Heart left ventricle (tissue), 16 donors: Measurements from ENCODE around the gene KCNAB1. TPM values are rescaled to one million over a fixed set of nuclear protein-coding genes. Genes with fewer than 3 reads are reported as not detected.

Experiments
- ATAC-seq, 4 donors: fragments of 200-7000 bp; cut with Tn5 transposase; one replicate each; pipeline ENCODE4 v1.9.1; 2020 to 2022; ENCODE audit warnings: moderate library complexity in 4 of 4, mild to moderate bottlenecking in 3 of 4, moderate number of reproducible peaks in 1 of 4
- DNase-seq, 5 donors: peaks; one replicate each; pipeline ENCODE4 v3.0.0-alpha.2; 2020
- H3K27ac ChIP-seq, 12 donors: fragments of 200-600 bp; sonication (generic) in 4 of 12; one replicate each; pipeline versions ENCODE4 v1.5.0 to v1.8.0; 2016 to 2022; ENCODE audit warnings: mild to moderate bottlenecking in 2 of 12
- H3K27me3 ChIP-seq, 9 donors: fragments of 200-600 bp; sonication (generic) in 2 of 9; one replicate each; pipeline versions ENCODE4 v1.5.1 to v1.8.0; 2016 to 2022; ENCODE audit warnings: mild to moderate bottlenecking in 3 of 9
- H3K36me3 ChIP-seq, 9 donors: fragments of 200-600 bp; sonication (generic) in 2 of 9; one replicate each; pipeline versions ENCODE4 v1.5.0 to v1.8.0; 2018 to 2022; ENCODE audit warnings: mild to moderate bottlenecking in 2 of 9
- H3K4me1 ChIP-seq, 12 donors: fragments of 200-600 bp; sonication (generic) in 4 of 12; one replicate each; pipeline versions ENCODE4 v1.5.0 to v1.8.0; 2016 to 2022; ENCODE audit warnings: mild to moderate bottlenecking in 3 of 12
- H3K4me3 ChIP-seq, 12 donors: fragments of 200-600 bp; sonication (generic) in 4 of 12; one replicate each; pipeline versions ENCODE4 v1.5.0 to v1.8.0; 2017 to 2022; ENCODE audit warnings: mild to moderate bottlenecking in 9 of 12, moderate library complexity in 4 of 12
- H3K9me3 ChIP-seq, 12 donors: fragments of 200-600 bp; sonication (generic) in 4 of 12; one replicate each; pipeline versions ENCODE4 v1.5.0 to v1.8.0; 2016 to 2022; ENCODE audit warnings: mild to moderate bottlenecking in 1 of 12
- POLR2A ChIP-seq, 2 donors: fragments of 450-650 bp; IDR thresholded peaks; one replicate each; pipeline ENCODE4 v1.6.1; 2017; ENCODE audit warnings: antibody characterized with exemption in 2 of 2, mild to moderate bottlenecking in 2 of 2, moderate library complexity in 2 of 2
- WGBS, 4 donors: extraction: QIAGEN DNeasy Blood & Tissue Kit in 2 of 4; methylation state at CpG; one replicate each; pipeline versions ENCODE4 v1.1.5 to v1.1.7; 2013 to 2018; 5-methylcytosine and 5-hydroxymethylcytosine counted together
- intact Hi-C, 10 donors: fragments of 100-400 bp; cut with DNase I; formaldehyde crosslinking; loops; one replicate each; pipeline versions ENCODE4 v1.11.1 to v1.14.2; 2022
- polyA plus RNA-seq, 2 donors: library from polyadenylated mRNA; stranded (reverse); fragments of 200-250 nt; gene quantifications; one replicate each; pipeline ENCODE4 v1.2.3, GENCODE V29; 2013
- total RNA-seq, 9 donors: library from RNA; depleted of rRNA in 2 of 9; stranded (reverse); fragments of >200 nt in 2 of 9; fragmentation: NEBNext Ultra II Directional in 3 of 9; extraction: Animal tissue kit (Norgen Biotek cat#: 25700) in 3 of 9; gene quantifications; one replicate each; pipeline versions ENCODE4 v1.1.0 to v1.2.4, GENCODE V29; 2016 to 2023
- TF ChIP-seq, protein P1 (sequence below), 12 donors: fragments of 200-600 bp; sonication (generic) in 4 of 12; IDR thresholded peaks; one replicate each; pipeline versions ENCODE4 v1.5.0 to v1.8.0; 2018 to 2022; ENCODE audit warnings: antibody characterized with exemption in 12 of 12, mild to moderate bottlenecking in 5 of 12
- donor health status: ischemic (EF 13 %, LVEDD 7.1; RV severe dilation, severe dysfunction).
- donor health status: healthy with polysubstance abuse.
- donor health status: DM: no; HTN: yes; CAD: no.
- donor health status: DM: no; HTN: no; CAD: no.
- donor health status: ischemic (EF 25% LVEDD 6.9; RV normal size, moderate dysfunction).
- donor health status: ischemic (EF 25% LVEDD 5.7; RV mildly dilated, moderate dysfunction).
- donor health status: healthy.
- donor health status: DM: yes; HTN: yes; CAD: no.
- donor health status: ischemic (EF 35%, LVEDD 5.7; RV mildly dilated, moderate dysfunction).
- donor health status: nonischemic (EF 11% LVEDD 7.7; RV severe dilation, severe dysfunction).
- donor health status: DM: yes; HTN: yes; CAD: no.
- donor health status: PGD.
- donor health status: ischemic (EF 29% LVEDD 5.4; RV normal size, mild dysfunction).
- donor health status: nonischemic (EF 23%, LVEDD 6.1; RV moderate dilation, normal function).

Gene KCNAB1
- total and polyA plus RNA-seq, 11 donors = 1.1 to 3.5 (median 2.3) TPM

- intact Hi-C loops = no loop called here
- TF ChIP-seq, protein P1, sequence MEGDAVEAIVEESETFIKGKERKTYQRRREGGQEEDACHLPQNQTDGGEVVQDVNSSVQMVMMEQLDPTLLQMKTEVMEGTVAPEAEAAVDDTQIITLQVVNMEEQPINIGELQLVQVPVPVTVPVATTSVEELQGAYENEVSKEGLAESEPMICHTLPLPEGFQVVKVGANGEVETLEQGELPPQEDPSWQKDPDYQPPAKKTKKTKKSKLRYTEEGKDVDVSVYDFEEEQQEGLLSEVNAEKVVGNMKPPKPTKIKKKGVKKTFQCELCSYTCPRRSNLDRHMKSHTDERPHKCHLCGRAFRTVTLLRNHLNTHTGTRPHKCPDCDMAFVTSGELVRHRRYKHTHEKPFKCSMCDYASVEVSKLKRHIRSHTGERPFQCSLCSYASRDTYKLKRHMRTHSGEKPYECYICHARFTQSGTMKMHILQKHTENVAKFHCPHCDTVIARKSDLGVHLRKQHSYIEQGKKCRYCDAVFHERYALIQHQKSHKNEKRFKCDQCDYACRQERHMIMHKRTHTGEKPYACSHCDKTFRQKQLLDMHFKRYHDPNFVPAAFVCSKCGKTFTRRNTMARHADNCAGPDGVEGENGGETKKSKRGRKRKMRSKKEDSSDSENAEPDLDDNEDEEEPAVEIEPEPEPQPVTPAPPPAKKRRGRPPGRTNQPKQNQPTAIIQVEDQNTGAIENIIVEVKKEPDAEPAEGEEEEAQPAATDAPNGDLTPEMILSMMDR (IDR thresholded peaks at IDR 0.05) = no peak
- TF ChIP-seq POLR2A (IDR thresholded peaks at IDR 0.05) = no peak
- Histone ChIP-seq H3K27ac (no peak overlapping the region), H3K4me1 (no peaks in the 10 kb centered on the region), H3K4me3 (no peak overlapping the region), H3K36me3 (no peaks in the 10 kb centered on the region), H3K27me3 (no peaks in the 10 kb centered on the region), H3K9me3 (no peaks in the 10 kb centered on the region)
- ATAC-seq (no peak), DNase-seq (no peak)
- WGBS, 4 donors = 85 to 88% (median 87%) methylated on average over 3 of the region's 3 CpGs
These were observed 116.3 kb downstream of the KCNAB1 start for GRCh38 chr3:156236556-156237260.

GRCh38 chr3:156240642-156241041, 120.3 kb downstream of the KCNAB1 start:
- no peak overlapping the region for H3K27ac ChIP-seq
- H3K4me3 ChIP-seq = no peak overlapping the region
- no peaks in the 10 kb centered on the region for H3K4me1 ChIP-seq
- DNase-seq = no peak
- H3K27me3 ChIP-seq = no peaks in the 10 kb centered on the region
- H3K36me3 ChIP-seq = no peaks in the 10 kb centered on the region
- intact Hi-C loops = no loop called here
- no peak for ATAC-seq
- no peak for TF ChIP-seq POLR2A (IDR thresholded peaks at IDR 0.05)
- TF ChIP-seq, protein P1 (IDR thresholded peaks at IDR 0.05) = no peak
- WGBS, 4 donors = 58 to 75% (median 61%) methylated on average over 5 of the region's 5 CpGs
- no peaks in the 10 kb centered on the region for H3K9me3 ChIP-seq

GRCh38 chr3:156246961-156247725, 126.8 kb downstream of the KCNAB1 start:
- no peak overlapping the region for H3K27ac ChIP-seq
- H3K36me3 ChIP-seq = no peaks in the 10 kb centered on the region
- no peaks in the 10 kb centered on the region for H3K9me3 ChIP-seq
- H3K4me3 ChIP-seq = no peak overlapping the region
- no peak for ATAC-seq
- TF ChIP-seq, protein P1 (IDR thresholded peaks at IDR 0.05) = no peak
- TF ChIP-seq POLR2A (IDR thresholded peaks at IDR 0.05) = no peak
- H3K4me1 ChIP-seq = no peaks in the 10 kb centered on the region
- intact Hi-C loops = no loop called here
- DNase-seq = no peak
- WGBS, 4 donors = 57 to 69% (median 62%) methylated on average over 5 of the region's 5 CpGs
- no peaks in the 10 kb centered on the region for H3K27me3 ChIP-seq

DNA sequence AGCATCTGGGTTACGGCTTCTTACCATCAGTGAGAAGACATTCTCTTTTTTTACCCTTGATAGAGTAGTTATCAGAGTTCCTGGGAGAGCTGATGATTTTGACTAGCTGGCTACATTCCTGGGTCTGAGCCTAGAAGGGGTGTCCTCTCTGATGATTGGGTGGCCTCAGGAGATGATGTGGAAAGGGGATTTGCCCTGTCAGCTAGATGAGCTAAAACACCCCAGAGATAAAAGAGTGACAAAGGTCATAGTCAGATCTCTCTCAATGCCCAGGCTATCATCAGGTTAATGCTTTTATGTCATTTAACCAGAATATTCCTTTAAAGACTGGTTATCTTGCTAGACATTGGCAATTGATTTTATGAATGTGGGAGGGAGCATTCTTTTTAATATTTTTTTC, 130.2 kb downstream of the KCNAB1 start:
- TF ChIP-seq, protein P1 (IDR thresholded peaks at IDR 0.05) = no peak
- no peak for TF ChIP-seq POLR2A (IDR thresholded peaks at IDR 0.05)
- Histone ChIP-seq H3K9me3 (no peaks in the 10 kb centered on the region), H3K4me1 (no peaks in the 10 kb centered on the region), H3K36me3 (no peaks in the 10 kb centered on the region), H3K27me3 (no peaks in the 10 kb centered on the region), H3K27ac (no peak overlapping the region), H3K4me3 (no peak overlapping the region)
- ATAC-seq = no peak
- 68 to 95% (median 91%) methylated on average over 1 of the region's 1 CpG for WGBS, 4 donors
- intact Hi-C loops = no loop called here
- no peak for DNase-seq
